HL-60 (cell line): ENCODE results near the gene GHRL.

Experiments
- GABPA ChIP-seq: IDR thresholded peaks from 2 replicates; pipeline ENCODE4 v1.6.1; 2012; ENCODE audit warnings: low read depth
- POLR2AphosphoS5 ChIP-seq: IDR thresholded peaks from 2 replicates; pipeline ENCODE4 v1.6.1; 2012; ENCODE audit warnings: low read depth
- SPI1 ChIP-seq: IDR thresholded peaks from 2 replicates; pipeline ENCODE4 v1.6.1; 2012; ENCODE audit warnings: low read depth, mild to moderate bottlenecking, borderline replicate concordance
- TF ChIP-seq, protein P1 (sequence below): IDR thresholded peaks from one replicate; pipeline ENCODE4 v1.5.1; 2011; ENCODE audit warnings: low read length, control low read depth, inconsistent platforms; ENCODE audit not compliant: insufficient read depth
- TF ChIP-seq, protein P2 (sequence below): IDR thresholded peaks from 2 replicates; pipeline ENCODE4 v1.6.1; 2012; ENCODE audit warnings: low read depth; ENCODE audit not compliant: insufficient replicate concordance

- TF ChIP-seq, protein P1, sequence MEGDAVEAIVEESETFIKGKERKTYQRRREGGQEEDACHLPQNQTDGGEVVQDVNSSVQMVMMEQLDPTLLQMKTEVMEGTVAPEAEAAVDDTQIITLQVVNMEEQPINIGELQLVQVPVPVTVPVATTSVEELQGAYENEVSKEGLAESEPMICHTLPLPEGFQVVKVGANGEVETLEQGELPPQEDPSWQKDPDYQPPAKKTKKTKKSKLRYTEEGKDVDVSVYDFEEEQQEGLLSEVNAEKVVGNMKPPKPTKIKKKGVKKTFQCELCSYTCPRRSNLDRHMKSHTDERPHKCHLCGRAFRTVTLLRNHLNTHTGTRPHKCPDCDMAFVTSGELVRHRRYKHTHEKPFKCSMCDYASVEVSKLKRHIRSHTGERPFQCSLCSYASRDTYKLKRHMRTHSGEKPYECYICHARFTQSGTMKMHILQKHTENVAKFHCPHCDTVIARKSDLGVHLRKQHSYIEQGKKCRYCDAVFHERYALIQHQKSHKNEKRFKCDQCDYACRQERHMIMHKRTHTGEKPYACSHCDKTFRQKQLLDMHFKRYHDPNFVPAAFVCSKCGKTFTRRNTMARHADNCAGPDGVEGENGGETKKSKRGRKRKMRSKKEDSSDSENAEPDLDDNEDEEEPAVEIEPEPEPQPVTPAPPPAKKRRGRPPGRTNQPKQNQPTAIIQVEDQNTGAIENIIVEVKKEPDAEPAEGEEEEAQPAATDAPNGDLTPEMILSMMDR: no peak
- no peak for TF ChIP-seq GABPA
- TF ChIP-seq POLR2AphosphoS5: no peak
- no peak for TF ChIP-seq SPI1
- TF ChIP-seq, protein P2, sequence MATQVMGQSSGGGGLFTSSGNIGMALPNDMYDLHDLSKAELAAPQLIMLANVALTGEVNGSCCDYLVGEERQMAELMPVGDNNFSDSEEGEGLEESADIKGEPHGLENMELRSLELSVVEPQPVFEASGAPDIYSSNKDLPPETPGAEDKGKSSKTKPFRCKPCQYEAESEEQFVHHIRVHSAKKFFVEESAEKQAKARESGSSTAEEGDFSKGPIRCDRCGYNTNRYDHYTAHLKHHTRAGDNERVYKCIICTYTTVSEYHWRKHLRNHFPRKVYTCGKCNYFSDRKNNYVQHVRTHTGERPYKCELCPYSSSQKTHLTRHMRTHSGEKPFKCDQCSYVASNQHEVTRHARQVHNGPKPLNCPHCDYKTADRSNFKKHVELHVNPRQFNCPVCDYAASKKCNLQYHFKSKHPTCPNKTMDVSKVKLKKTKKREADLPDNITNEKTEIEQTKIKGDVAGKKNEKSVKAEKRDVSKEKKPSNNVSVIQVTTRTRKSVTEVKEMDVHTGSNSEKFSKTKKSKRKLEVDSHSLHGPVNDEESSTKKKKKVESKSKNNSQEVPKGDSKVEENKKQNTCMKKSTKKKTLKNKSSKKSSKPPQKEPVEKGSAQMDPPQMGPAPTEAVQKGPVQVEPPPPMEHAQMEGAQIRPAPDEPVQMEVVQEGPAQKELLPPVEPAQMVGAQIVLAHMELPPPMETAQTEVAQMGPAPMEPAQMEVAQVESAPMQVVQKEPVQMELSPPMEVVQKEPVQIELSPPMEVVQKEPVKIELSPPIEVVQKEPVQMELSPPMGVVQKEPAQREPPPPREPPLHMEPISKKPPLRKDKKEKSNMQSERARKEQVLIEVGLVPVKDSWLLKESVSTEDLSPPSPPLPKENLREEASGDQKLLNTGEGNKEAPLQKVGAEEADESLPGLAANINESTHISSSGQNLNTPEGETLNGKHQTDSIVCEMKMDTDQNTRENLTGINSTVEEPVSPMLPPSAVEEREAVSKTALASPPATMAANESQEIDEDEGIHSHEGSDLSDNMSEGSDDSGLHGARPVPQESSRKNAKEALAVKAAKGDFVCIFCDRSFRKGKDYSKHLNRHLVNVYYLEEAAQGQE: no peak
These were observed 13.2 kb downstream of the GHRL start for GRCh38 chr3:10279384-10280176.
